ENCODE data around the gene SLC35G6.
"Not testable (repeated sequence)": the region's sequence is repeated elsewhere in the genome, so short reads cannot be mapped to it uniquely, and the experiment has no call there.

DNA sequence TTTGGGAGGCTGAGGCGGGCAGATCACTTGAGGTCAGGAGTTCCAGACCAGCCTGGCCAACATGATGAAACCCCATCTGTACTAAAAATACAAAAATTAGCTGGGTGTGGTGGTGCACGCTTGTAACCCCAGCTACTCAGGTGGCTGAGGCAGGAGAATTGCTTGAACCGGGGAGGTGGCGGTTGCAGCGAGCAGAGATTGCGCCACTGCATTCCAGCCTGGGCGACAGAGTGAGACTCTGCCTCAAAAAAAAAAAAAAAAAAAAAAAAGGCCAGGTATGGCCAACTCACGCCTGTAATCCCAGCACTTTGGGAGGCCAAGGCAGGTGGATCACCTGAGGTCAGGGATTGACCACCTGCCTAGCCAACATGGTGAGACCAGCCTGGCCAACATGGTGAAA, 6.5 kb upstream of the SLC35G6 start:
- TF ChIP-seq CTCF (IDR thresholded peaks at IDR 0.05; ENCODE audit: low read depth, low read length, poor library complexity, severe bottlenecking); EZH2phosphoT487 (IDR thresholded peaks at IDR 0.05; ENCODE audit: borderline replicate concordance, low read length): not testable (repeated sequence)
